CD4-positive, alpha-beta T cell treated with Interleukin-17A for 4 hours (primary cell): ENCODE results near the gene DOCK1.

Experiments used
- DNase-seq: peaks from one replicate; pipeline ENCODE4 v3.0.0-alpha.2; 2020; ENCODE audit warnings: mixed read lengths

DOCK1 gene

DNA sequence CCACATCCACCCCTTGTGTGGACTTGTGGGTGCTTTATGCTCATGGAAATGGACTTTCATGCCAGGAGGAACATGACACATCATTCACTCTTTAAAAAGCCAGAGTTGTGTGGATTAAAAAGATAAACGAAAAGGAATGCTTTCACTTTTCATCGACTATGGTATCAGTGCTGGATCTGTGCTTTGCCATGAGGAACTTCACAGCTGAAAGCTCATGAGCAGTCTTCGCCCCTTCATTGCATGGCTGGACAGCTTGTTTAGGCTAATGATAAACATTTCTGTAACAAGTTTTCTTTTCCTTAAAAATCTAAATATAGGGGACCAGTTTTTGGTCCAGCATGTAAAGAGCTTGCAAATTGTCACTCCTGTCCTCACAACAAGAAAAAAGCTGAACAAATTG lies 470.2 kb downstream of the DOCK1 start:
- no peak for DNase-seq

DNA sequence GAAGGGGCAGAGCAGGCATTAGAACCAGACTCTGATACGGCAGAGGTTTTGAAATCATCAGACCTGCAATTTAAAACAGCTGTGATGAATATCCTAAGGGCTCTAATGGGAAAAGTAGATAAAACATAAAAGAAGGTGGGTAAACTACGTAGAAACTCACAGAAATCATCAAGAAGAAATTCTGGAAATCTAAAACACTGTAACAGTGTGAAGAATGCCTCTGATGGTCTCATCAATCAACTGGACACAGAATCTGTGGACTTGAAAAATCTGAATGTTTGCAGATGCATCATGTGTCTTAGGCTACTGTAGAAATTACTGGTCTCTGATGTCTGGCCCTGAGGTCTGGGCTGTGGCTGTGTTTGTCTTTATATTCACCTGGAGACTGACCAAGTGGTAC lies 470.8 kb downstream of the DOCK1 start:
- DNase-seq = no peak

GRCh38 chr10:127378628-127379027 lies 473.4 kb downstream of the DOCK1 start:
- DNase-seq = no peak

- DNase-seq = no peak
Observed at GRCh38 chr10:127384532-127384931, 479.3 kb downstream of the DOCK1 start.

DNA sequence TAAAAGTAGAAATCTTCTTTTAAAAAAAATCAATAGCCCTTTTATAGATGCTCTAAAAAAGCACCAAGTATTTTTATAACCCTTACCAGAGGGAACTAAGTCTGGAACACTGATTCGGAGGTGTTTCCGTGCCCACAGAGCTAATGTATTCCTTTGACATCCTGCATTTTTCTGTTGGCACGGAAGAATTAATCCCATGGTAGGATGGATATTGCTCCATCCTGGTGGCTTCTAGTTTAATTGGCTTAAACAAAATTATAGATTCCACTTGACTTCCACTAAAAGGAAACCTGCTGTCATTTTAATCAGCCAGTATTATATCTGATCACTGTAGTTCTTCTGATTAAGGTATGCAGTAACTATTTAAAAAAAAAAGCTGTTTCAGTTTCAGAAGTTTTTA lies 479.8 kb downstream of the DOCK1 start:
- no peak for DNase-seq

GRCh38 chr10:127386606-127387327 lies 481.5 kb downstream of the DOCK1 start:
- DNase-seq = no peak

DNA sequence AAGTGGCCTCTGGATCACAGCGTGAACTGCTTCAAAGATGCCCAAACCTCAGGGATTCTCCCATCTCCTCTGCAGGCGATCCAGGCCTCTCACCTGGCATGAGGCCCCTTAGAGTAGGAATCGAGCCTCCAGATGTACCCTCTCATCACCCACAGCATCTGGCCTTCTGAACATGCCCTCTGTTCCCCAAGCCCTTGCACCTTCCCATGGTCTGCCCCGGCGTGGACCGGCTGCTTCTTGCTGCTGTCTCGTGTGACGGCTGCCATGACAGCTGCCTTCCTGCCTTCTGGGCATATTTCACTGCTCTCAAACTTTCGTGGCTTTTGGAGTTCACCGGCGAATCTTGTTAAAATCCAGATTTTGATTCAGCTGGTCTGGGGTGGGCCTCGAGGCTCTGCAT lies 486.6 kb downstream of the DOCK1 start:
- no peak for DNase-seq

GRCh38 chr10:127392351-127393235 lies 487.4 kb downstream of the DOCK1 start:
- DNase-seq = no peak

GRCh38 chr10:127398140-127398970 lies 493.1 kb downstream of the DOCK1 start:
- no peak for DNase-seq

DNA sequence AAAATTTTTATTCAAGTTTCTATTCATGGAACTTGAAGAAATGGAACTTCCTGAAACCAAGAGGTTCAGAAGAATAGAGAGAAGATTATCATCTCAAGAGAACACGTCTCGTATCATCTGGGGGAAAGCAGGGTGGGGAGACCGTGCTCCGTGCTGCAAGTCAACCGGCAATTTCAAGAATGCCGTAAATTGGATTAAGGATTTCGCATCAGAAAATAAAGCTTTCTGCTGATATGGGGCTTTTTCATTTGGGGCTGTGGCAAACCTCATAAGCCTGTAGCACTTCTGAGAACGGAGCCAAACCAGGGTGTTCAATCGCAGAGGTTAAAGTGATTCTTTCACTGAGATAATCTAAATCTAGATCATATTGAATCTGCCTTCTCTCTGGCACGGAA lies 493.7 kb downstream of the DOCK1 start:
- no peak for DNase-seq

DNA sequence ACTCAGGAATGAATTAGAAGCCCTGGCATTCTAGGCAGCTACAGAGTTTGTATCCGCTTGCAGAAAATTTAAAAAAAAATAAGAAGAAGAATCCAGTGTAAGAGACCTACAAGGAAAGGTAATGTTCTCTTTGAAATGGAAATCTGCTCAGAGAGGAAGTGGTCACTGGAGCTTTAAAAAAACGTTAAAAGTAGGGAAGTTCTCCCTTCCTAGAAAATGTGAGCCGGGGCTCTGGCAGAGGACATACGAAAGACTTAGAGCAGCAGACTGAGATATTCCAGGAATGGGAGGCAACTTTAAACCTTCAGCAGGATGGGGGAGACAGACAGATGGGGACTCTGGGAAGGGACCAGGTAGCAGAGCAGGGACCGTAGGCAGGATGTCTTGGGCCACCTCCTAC lies 494.4 kb downstream of the DOCK1 start:
- DNase-seq = no peak

GRCh38 chr10:127400216-127400615 lies 495.0 kb downstream of the DOCK1 start:
- no peak for DNase-seq

DNA sequence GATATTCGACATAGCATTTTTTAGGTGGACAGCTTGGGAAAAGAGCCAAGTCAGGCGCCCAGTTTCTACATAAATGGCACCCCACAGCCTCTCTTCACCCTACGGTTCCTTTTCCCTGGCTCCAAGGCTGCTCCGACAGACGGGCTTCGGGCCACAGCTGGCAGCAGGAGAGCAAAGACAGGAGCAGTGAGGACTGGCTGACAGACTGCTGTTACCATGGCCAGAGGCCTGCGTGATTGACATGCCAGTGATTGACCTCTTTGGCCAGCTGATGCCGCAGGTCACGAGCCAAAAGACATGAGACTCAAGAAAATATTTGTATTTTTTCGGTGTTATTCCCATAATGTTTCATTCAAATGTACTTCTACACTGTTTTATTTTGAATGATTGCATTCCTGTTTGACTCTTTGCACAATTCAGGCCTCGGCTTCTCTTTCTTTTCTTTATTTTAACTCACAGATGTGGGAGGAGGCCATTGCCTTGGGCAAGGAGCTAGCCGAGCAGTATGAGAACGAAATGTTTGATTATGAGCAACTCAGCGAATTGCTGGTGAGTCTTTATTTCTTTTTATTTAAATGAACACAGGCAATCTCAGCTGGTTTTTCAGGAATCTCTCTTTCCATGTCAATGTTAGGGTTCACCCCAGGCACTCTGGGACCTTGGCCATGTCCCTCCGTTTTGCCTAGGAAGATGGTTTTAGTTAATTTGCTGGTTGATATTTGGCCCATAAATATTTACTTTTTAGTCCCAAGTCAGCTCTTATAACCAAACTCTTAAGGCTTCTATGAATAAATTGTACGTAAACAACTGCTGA lies 497.6 kb downstream of the DOCK1 start:
- no peak for DNase-seq

DNA sequence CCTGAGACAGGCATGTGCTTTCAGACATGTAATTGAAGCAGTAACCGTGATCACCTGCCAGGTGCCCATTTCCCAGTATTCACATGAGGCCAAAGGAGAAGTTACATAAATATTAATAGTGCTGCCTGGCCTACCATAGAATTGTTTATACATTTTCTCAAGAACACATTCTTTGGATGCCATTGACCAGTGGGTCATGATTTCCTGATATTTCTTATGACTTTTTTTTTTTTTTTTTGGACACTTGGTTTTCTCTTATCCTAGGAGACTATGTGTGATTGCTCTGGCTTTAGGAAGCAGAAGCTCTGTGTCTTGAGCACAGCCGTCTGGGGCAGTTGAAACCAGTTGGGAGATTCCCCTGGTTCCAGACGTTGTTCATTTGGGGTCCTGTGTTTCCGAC lies 500.0 kb downstream of the DOCK1 start:
- DNase-seq = no peak

GRCh38 chr10:127406018-127406550 lies 500.9 kb downstream of the DOCK1 start:
- no peak for DNase-seq

DNA sequence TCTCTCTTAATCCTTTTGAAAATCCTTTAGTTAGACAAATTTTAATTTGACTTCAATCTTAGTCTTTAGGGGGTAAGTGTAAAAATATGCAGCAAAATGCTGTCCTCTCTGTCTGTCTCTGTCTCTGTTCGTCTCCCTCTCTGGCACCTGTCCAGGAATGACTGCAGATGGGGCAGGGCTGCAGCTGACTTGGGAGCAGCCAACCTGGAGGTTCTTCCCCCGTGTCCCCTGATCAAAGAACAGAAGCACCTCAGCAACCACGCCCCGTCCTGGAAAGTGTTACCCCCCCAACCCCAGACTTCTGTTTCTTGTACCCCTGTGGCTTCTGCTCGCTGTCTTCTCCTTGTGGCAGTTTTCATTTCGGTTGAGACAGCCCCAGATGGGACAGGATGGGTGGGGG lies 502.3 kb downstream of the DOCK1 start:
- no peak for DNase-seq

DNA sequence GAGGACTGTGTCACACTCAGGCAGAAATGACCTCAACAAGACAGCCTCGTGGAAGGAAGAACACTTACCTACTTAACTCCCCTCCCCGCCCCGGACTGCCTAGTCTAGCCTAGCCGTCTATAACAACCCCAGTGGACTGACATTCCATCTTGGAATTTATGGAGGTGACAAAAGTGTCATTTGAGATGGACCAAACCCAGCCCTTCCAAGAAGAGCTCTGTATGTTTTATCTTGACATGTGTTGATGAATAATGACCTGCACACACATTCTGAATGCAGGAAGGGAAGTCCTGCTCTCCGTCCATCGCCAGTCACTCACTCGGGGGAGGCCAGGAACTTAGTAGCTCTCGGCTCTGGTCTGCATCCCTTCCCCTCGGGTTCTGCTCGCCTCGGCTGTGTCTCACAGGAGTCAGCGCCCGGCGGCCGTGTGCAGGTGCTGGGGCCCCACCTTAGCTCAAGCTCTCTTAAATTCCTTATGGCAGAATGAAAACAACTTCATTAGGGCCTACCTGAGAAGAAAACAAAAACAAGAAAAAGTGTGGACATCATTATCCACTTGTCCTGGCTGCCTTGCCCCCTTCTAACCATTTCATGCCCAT lies 503.0 kb downstream of the DOCK1 start:
- DNase-seq = no peak

DNA sequence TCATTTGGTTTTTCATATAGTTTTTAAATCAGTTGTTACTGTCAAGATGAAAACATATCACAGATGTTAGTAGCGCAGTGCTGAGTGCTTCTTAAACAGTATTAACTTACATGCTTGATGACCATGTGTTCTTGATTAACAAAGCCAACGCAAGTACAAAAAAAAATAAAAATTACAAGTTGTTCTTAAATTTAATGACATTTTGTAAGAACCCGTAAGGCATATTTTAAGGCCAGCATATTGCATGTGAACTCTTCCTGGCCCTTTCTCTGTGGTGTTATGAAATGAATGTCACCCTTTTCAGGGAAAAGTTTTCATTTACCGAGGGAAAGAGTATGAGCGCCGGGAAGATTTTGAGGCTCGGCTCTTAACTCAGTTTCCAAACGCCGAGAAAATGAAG lies 503.5 kb downstream of the DOCK1 start:
- no peak for DNase-seq

GRCh38 chr10:127410030-127410429 lies 504.8 kb downstream of the DOCK1 start:
- DNase-seq = no peak

- DNase-seq = no peak
Observed at GRCh38 chr10:127411062-127411461, 505.8 kb downstream of the DOCK1 start.

- DNase-seq = no peak
Observed at GRCh38 chr10:127413326-127413725, 508.1 kb downstream of the DOCK1 start.

DNA sequence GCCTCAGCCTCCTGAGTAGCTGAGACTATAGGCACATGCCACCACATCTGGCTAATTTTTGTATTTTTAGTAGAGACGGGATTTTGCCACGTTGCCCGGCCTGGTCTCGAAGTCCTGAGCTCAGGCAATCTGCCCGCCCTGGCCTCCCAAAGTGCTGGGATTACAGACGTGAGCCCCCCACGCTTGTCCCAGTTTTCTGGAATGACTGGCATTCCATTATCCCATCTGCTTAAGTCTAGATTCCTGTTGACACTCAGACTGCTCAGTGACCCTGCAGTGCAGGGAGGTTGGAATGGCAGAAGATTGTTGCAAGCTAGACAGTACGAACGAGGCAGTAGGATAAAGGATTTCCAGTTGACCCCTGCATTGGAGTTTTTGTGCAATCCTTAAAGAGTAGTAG lies 508.8 kb downstream of the DOCK1 start:
- no peak for DNase-seq
